Stomach (tissue), 4 donors: ENCODE data around the gene NXPH4.

Experiments
- EP300 ChIP-seq: sonication (generic); formaldehyde crosslinking; IDR thresholded peaks from one replicate; pipeline ENCODE4 v1.6.1; 2017; ENCODE audit warnings: antibody characterized with exemption
- POLR2AphosphoS5 ChIP-seq, 3 donors: sonication (generic); formaldehyde crosslinking; IDR thresholded peaks; one replicate each; pipeline ENCODE4 v1.6.1; 2016; ENCODE audit warnings: antibody characterized with exemption in 3 of 3
- TF ChIP-seq, protein P1 (sequence below), 7 experiments: fragments of 450-650 bp in 4 of 7; fragments of 200-600 bp in 3 of 7; sonication (generic) in 3 of 7; IDR thresholded peaks; one replicate each; pipeline ENCODE4 v1.5.1; 2016 to 2019; ENCODE audit warnings: antibody characterized with exemption in 7 of 7, control low read depth in 2 of 7, mild to moderate bottlenecking in 1 of 7

- TF ChIP-seq EP300: no peak
- TF ChIP-seq, protein P1, sequence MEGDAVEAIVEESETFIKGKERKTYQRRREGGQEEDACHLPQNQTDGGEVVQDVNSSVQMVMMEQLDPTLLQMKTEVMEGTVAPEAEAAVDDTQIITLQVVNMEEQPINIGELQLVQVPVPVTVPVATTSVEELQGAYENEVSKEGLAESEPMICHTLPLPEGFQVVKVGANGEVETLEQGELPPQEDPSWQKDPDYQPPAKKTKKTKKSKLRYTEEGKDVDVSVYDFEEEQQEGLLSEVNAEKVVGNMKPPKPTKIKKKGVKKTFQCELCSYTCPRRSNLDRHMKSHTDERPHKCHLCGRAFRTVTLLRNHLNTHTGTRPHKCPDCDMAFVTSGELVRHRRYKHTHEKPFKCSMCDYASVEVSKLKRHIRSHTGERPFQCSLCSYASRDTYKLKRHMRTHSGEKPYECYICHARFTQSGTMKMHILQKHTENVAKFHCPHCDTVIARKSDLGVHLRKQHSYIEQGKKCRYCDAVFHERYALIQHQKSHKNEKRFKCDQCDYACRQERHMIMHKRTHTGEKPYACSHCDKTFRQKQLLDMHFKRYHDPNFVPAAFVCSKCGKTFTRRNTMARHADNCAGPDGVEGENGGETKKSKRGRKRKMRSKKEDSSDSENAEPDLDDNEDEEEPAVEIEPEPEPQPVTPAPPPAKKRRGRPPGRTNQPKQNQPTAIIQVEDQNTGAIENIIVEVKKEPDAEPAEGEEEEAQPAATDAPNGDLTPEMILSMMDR (IDR thresholded peaks at IDR 0.05): no peak
- no peak for TF ChIP-seq POLR2AphosphoS5 (IDR thresholded peaks at IDR 0.05)
Measured at GRCh38 chr12:57261428-57261865, 44.9 kb downstream of the NXPH4 start.
